Sigmoid colon (tissue), 4 donors: ENCODE results near the gene MAGI2.

Experiments
- CTCF ChIP-seq, 4 experiments: fragments of 450-650 bp in 3 of 4; fragments of 200-600 bp in 1 of 4; IDR thresholded peaks; one replicate each; pipeline ENCODE4 v1.5.1; 2016 to 2019; ENCODE audit warnings: antibody characterized with exemption in 4 of 4, mild to moderate bottlenecking in 3 of 4, moderate library complexity in 2 of 4
- EP300 ChIP-seq, 4 donors: sonication (generic); formaldehyde crosslinking; IDR thresholded peaks; one replicate each; pipeline ENCODE4 v1.6.1; 2017; ENCODE audit warnings: antibody characterized with exemption in 4 of 4
- POLR2A ChIP-seq, 2 donors: fragments of 450-650 bp; IDR thresholded peaks; one replicate each; pipeline ENCODE4 v1.6.1; 2016; ENCODE audit warnings: antibody characterized with exemption in 2 of 2, mild to moderate bottlenecking in 2 of 2, moderate library complexity in 2 of 2
- POLR2AphosphoS5 ChIP-seq, 4 donors: sonication (generic); formaldehyde crosslinking; IDR thresholded peaks; one replicate each; pipeline ENCODE4 v1.6.1; 2017; ENCODE audit warnings: antibody characterized with exemption in 4 of 4

- TF ChIP-seq CTCF (IDR thresholded peaks at IDR 0.05) (no peak), POLR2A (IDR thresholded peaks at IDR 0.05) (no peak), POLR2AphosphoS5 (IDR thresholded peaks at IDR 0.05) (no peak), EP300 (IDR thresholded peaks at IDR 0.05) (no peak)
These were observed 236.0 kb downstream of the MAGI2 start for GRCh38 chr7:79217468-79217867.
